Gastrocnemius medialis (tissue), 4 donors: ENCODE data around the gene ROR1.

Source experiments
- CTCF ChIP-seq, 5 experiments: fragments of 450-650 bp in 3 of 5; fragments of 200-600 bp in 2 of 5; sonication (generic) in 2 of 5; IDR thresholded peaks in 4 of 5; conservative IDR thresholded peaks in 1 of 5; 1 replicate in 4 of 5; 2 replicates in 1 of 5; pipeline ENCODE4 v1.5.1; 2016 to 2019; ENCODE audit warnings: antibody characterized with exemption in 5 of 5, mild to moderate bottlenecking in 3 of 5, moderate library complexity in 3 of 5
- POLR2A ChIP-seq, 2 donors: fragments of 450-650 bp; IDR thresholded peaks; one replicate each; pipeline ENCODE4 v1.6.1; 2017; ENCODE audit warnings: antibody characterized with exemption in 2 of 2, mild to moderate bottlenecking in 2 of 2, moderate library complexity in 2 of 2

GRCh38 chr1:63951059-63951946 is 177.5 kb downstream of the ROR1 start:
- TF ChIP-seq CTCF (IDR thresholded peaks at IDR 0.05 in 4 of 5, conservative IDR thresholded peaks at IDR 0.05 in 1 of 5), result no peak
- TF ChIP-seq POLR2A (IDR thresholded peaks at IDR 0.05), result no peak
